NCI-H1092 (cell line): ENCODE data around the gene NWD2.
"Not testable (repeated sequence)": the region's sequence is repeated elsewhere in the genome, so short reads cannot be mapped to it uniquely, and the experiment has no call there.

ENCODE experiments used
- DNase-seq: peaks from one replicate; lab custom pipeline; 2025; lab: John Stamatoyannopoulos, UW

Gene NWD2, protein sequence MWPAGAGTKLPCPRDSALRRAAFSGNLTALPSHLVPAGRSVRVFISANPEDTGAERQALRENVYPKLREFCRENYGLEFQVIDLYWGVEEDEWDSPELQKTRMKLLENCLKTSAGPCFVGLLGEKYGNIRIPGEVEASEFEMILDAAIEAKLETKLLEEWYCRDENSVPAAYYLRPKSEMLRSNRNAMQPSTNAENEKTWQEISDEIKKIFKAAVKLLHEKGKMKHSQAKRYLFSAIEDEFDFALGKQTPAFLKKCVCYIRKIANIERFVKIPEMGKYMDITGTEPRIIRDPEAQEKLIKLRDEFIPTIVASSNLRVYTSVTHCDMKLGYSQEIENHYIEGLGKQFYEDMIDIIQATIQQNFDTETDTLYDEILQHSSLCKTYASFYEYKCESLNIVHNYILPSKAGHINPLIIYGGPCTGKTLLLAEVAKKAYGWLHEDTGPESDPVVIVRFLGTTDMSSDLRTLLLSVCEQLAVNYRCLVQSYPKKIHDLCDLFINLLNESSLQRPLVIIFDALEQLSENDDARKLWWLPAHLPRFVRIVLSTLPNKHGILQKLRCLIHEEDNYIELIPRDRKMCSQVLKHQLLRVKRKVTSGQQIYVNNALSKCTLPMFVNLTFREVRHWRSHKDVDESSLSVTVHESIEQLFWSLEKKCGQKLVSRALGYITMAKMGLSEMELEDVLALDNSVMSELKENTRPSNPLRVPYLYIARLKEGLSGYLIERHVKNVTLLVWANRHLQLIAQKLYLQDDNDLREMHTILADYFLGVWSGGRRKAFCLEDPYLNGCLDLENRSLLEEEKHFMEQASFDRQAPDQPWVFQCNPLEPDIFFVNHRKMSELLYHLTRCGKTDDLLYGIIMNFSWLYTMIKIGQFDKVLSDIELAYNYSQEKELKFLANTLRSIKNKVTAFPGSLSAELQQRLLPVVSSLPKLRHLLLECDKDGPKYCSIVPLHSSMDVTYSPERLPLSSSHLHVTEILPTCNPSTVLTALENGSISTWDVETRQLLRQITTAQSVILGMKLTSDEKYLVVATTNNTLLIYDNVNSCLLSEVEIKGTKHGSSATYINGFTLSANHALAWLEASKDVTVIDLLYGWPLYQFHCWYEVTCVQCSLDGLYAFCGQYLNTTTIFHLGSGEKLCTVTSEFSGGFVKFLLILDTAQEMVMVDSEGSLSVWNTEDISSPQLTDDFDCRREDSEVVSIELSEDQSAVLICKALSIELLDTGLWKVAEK (N-terminal part only)

GRCh38 chr4:37244583-37245390 lies at the start of gene NWD2:
Gene NWD2 (plus strand): TSS chr4:37244743. CDS start chr4:37245068, 325 bp downstream.
- DNase-seq, result no peak

GRCh38 chr4:37197899-37198298 lies 46.6 kb upstream of the NWD2 start:
- DNase-seq, result no peak

DNA sequence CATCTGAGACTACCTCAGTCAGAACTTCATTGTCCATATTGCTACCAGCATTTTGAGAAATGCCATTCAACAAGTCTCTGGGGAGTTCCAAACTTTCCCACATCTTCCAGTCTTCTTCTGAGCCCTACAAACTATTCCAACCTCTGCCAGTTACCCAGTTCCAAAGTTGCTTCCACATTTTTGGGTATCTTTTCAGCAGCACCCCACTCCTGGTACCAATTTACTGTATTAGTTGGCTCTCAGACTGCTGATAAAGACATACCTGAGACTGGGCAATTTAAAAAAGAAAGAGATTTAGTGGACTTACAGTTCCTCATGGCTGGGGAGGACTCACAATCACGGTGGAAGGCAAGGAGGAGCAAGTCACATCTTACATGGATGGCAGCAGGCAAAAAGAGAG lies 39.8 kb upstream of the NWD2 start:
- DNase-seq, result not testable (repeated sequence)

DNA sequence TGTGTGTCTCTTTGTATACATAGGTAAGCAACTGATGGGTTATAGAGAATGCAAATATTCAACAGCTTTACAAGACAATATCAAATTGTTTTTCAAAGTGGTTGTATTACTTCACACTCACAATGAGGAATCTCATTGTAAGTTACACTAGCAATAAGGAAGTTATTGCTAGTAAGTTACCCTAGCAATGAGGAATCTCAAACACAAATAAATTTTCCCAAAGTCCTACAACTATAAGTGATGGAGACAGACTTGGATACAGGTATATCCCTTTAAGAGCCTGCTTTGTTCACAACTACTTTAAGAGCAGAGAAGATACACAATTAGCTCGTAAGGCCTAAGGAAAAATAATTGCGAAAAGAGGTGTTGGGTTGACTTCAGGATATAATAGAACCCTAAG lies 28.3 kb upstream of the NWD2 start:
- no peak for DNase-seq

GRCh38 chr4:37219242-37219641 lies 25.3 kb upstream of the NWD2 start:
- DNase-seq, result no peak

DNA sequence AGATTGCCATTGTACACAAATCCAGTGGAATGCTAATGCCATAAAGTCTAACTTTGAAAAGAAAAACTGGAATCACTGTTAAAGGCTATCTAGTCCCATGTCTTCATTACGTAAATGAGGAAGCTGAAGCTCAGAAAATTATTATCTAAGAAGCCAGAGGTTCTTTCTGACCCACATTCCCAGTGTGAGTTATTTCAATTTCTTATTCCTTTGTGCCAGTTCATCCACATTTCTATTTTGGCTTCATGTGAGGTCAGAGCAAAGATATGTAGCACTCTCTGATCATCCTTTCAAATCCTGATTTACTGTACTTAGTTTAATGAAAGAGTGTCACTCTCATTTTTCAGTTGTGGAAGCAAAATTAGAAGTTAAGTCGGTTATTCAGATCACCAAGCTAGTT lies 24.6 kb upstream of the NWD2 start:
- DNase-seq, result no peak

GRCh38 chr4:37220685-37221084 lies 23.9 kb upstream of the NWD2 start:
- DNase-seq, result no peak

DNA sequence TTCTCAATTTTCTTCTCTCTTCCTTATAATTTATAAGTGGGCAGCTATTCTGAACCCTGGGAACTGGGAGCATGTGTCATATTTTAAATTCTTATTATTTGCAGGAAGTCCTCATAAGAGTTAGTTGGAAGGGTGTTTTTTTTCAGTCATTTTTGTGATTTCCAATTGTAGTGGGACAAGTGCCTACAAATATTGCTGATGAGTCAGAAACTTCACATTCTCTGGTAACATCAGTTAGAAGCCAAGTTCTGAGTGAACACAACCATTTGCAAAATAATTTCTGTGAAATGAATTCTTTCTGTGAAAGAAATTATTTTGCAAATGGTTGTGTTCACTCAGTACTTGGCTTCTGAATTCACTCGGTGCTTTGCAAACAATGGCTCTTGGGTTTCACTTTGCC lies 20.8 kb upstream of the NWD2 start:
- DNase-seq, result no peak

- no peak for DNase-seq
Measured at GRCh38 chr4:37224854-37225253, 19.7 kb upstream of the NWD2 start.

- no peak for DNase-seq
Measured at GRCh38 chr4:37225778-37226177, 18.8 kb upstream of the NWD2 start.

DNA sequence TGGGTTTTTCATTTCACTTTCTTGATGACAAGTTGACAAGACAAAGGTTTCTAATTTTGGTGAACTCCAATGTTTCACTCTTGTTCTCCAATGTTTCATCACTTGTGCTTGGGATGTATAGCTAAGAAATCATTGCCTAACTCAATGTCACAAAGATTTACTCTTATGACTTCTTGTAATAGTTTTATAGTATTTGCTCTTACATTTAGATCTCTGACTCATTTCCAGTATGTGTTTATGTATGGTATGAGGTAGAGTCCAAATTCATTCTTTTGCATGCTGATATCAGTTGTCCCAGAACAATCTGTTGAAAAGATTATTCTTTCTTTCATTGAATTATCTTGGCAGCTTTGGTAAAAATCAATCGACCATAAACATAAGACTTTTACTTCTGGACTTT lies 12.2 kb upstream of the NWD2 start:
- no peak for DNase-seq

DNA sequence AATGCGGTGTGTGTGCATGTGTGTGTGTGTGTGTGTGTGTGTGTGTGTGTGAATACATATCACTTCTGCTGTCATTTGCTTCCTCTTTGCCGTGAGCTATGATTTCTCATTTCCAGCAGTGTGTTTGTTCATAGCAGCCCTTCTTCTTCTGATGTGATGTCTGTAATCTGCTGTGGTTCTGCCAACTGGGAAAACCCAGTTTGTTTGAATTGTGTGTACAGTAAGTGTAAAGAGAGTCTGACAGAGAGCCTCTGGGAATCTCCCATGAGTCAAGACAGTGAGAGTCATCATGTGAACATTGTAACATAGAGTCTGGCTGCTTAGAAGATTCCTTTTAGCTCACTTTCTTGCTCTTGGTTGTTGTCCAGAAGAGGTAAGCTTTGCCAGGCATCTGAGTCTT lies 8.4 kb upstream of the NWD2 start:
- DNase-seq, result no peak

DNA sequence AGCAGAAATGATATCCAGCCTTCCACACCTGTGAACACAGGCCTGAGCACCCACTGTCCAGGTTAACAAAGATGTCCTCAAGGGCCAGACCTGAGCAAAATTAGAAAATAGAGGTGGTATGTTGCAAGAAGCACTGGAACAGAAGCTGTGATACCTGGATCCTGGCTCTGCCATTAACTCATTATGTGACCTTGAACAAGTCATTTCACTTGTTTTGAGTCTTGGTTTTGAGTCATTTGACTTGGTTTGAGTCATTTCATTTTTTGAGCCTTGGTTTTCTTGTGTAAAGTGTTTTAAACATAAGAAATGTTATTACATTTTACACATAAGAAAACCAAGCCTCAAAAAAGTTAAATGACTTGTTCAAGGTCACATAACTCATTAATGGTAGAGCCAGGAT lies 2.9 kb upstream of the NWD2 start:
- DNase-seq, result no peak

- DNase-seq, result no peak
Measured at GRCh38 chr4:37243051-37243450, 1.5 kb upstream of the NWD2 start.

DNA sequence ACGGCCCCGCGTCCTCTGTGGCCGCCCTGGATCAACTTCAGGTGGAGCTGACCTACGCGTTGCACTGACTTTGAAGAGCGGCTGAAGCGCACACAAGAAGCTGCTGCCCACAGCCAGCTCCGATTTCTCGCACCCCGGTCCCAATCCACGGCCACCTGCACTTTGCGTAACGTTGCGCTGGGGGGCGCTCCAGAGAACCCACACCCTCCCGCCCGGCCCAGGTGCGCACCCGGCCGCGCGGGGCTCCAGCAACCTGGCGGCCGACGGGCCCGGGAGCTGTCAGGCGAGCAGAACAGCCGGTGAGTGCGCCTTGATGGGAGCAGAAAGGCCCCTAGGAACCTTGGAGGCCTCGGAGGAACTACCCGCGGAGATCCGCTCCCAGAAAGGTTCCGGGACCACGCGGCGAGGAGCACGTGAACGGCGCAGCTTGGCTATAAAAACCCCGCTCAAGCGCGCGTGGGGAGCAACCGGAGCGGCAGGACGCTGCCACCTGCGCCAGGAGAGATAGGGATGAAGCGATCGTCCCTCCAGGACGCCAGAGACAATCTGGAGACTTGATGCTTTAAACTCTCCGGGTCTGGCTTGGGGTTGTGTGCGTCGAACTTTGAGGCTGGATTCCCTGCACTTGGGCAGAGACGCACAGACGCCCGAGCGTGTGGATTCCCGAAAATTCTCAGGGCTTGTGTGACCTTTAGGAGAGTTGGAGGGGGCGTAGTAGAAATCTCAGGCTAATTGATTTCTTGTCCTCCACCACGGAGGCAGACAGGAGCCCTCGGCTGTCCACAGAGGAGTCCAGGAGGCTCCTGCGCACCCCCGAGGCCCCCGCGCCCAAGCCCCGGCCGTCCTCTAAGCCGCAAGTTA lies 591 bp upstream of the NWD2 start:
- no peak for DNase-seq

DNA sequence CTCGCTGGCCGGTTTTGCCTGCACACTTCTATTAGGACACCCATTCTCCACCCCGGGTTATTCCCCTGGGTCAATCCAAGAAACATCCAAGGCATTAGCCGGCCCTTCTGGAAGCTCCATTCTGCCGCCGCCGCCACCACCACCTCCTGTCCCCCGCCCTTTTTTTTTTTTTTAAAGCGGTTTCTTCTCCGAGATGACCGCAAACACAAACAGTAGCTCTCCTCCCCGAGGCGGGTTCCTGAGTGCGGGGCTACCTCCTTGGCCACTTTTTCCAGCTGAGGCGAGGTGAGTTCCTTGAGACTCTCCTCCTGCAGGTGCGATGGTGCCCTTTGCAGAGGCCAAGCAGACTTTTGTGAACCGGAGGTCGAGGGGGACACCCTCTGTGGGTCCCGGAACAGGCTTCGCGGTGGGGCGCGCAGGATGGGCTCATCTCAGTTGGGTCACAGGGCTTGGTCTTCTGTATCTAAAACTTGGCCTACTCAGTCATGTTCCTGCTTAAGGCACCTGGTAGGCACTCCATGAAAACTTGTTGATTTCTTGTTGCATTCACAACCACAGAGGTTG lies 930 bp downstream of the NWD2 start:
- no peak for DNase-seq

- no peak for DNase-seq
Measured at GRCh38 chr4:37246891-37247290, 2.3 kb downstream of the NWD2 start.

DNA sequence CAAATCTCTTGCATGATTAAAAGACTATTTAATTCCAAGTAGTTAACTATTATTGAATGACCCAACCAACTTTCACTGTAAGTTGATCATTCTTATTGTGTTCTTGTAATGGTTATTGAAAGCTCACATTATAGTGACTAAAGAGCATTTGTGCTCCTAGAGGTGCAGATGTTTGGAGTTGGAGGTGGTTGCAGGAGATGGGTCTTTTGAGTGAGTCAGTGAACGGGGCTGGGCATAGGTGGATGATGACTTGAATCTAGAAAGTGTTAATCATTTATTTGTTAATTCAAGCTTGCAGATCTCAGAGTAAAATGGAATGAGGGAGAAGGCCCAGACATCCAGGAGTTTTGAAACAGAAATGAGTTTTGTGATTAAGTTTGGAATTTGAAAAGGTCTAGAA lies 13.7 kb downstream of the NWD2 start:
- no peak for DNase-seq

DNA sequence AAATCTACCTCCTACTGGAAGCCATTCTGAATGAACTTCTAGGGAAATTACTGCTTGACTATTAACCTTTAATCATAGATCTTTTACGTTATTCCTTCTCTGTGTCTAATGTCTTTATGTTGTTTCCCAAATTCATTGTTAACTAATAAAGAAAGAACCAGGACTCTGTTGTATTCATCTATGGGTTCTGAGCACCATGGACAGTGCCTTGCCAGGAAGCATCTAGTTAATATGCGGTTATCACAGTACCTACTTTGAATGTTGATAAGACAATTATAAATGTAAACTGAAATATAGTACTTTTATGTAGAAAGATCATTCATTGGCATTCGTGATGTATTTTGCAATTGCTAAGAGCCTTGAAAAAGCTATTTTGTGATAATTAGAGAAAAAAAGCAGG lies 23.8 kb downstream of the NWD2 start:
- no peak for DNase-seq

DNA sequence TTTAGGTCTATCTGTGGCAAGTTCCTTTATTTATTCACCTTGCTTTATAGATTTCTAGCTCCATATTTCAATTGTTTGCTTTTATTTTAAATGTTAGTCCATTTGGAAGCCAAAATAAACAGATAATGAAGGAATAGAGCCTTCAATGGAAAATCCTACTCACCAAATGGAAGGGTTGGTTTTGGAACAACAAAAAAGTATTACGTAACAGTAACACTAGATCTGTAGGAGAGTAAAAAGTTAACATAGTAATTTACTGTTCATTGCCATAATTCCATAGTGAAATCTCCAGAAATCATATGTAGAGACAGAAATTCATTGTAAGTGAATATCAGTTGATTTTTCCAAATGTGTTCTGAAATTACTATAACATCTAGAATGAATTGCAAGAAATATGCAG lies 34.6 kb downstream of the NWD2 start:
- no peak for DNase-seq
